ENCODE measurements around the gene BHLHE40.

The BHLHE40 gene

GRCh38 chr3:4988983-4989834, 10.0 kb downstream of the BHLHE40 start (continued):
- TF ChIP-seq PRDM10 (tag by site-specific recombination; IDR thresholded peaks at IDR 0.05) (peak; percentile 74), ZBTB10 (tag by site-specific recombination; IDR thresholded peaks at IDR 0.05) (no peak), RBAK (tag by site-specific recombination; IDR thresholded peaks at IDR 0.05) (no peak), ZNF266 (tag by site-specific recombination; IDR thresholded peaks at IDR 0.05; ENCODE audit: low read depth) (no peak), ZNF121 (tag by site-specific recombination; IDR thresholded peaks at IDR 0.05) (no peak), ZSCAN23 (tag by site-specific recombination; IDR thresholded peaks at IDR 0.05) (no peak), ELK4 (IDR thresholded peaks at IDR 0.05; ENCODE audit: borderline replicate concordance, low read depth, low read length) (no peak), MEIS1 (CRISPR knock-in tag; IDR thresholded peaks at IDR 0.05; ENCODE audit: borderline replicate concordance) (no peak), ZNF148 (tag by site-specific recombination; IDR thresholded peaks at IDR 0.05; ENCODE audit: borderline replicate concordance) (no peak), ZNF791 (tag by site-specific recombination; IDR thresholded peaks at IDR 0.05) (no peak), ZBTB8A (tag by site-specific recombination; IDR thresholded peaks at IDR 0.05) (peak; percentile 15; the same call in 1 of the 2 replicates), PRDM6 (tag by site-specific recombination; IDR thresholded peaks at IDR 0.05) (peak; percentile 65), ZBTB1 (tag by site-specific recombination; IDR thresholded peaks at IDR 0.05) (no peak), ZNF513 (tag by site-specific recombination; IDR thresholded peaks at IDR 0.05) (no peak), KLF1 (tag by site-specific recombination; IDR thresholded peaks at IDR 0.05) (peak; percentile 96), ZNF274 (IDR thresholded peaks at IDR 0.05; ENCODE audit: low read length) (no peak), ZNF274 (tag by site-specific recombination; IDR thresholded peaks at IDR 0.05; ENCODE audit: borderline replicate concordance) (no peak), GLI4 (tag by site-specific recombination; IDR thresholded peaks at IDR 0.05) (no peak), ATF2 (tag by site-specific recombination; IDR thresholded peaks at IDR 0.05; ENCODE audit: low read depth) (no peak), ZNF692 (tag by site-specific recombination; IDR thresholded peaks at IDR 0.05) (peak; percentile 64; the same call in 1 of the 2 replicates), ZNF626 (tag by site-specific recombination; IDR thresholded peaks at IDR 0.05) (no peak)

Data from HEK293 (cell line).